Body of pancreas (tissue), 4 donors: ENCODE measurements around the gene TFAM. TPM values are rescaled to one million over a fixed set of nuclear protein-coding genes. Genes with fewer than 3 reads are reported as not detected.
A peak's percentile ranks its signal among the peaks of the same experiment; 100 is the strongest.

Experiments used
- ATAC-seq: fragments of 150-250 bp; one replicate; pipeline ENCODE4 v1.9.1; 2016
- DNase-seq, 4 donors: peaks; one replicate each; pipeline ENCODE4 v3.0.0-alpha.2; 2019
- H3K27ac ChIP-seq, 4 donors: fragments of 200-600 bp; sonication (generic); 1 replicate in 3 of 4; 2 replicates in 1 of 4; pipeline versions ENCODE4 v1.5.1 to v1.6.1; 2016 to 2019; ENCODE audit warnings: mild to moderate bottlenecking in 1 of 4, mixed read lengths in 1 of 4, moderate library complexity in 1 of 4
- H3K27me3 ChIP-seq, 2 donors: fragments of 200-600 bp; sonication (generic); one replicate each; pipeline ENCODE4 v1.6.0; 2016; ENCODE audit warnings: mild to moderate bottlenecking in 1 of 2
- H3K36me3 ChIP-seq, 2 donors: fragments of 200-600 bp; sonication (generic); replicated peaks in 1 of 2; 2 replicates each; pipeline ENCODE4 v1.5.1; 2016; ENCODE audit warnings: low read depth in 2 of 2; ENCODE audit not compliant: insufficient read depth in 1 of 2
- H3K4me1 ChIP-seq: fragments of 200-600 bp; sonication (generic); one replicate; pipeline ENCODE4 v1.6.0; 2016
- H3K4me3 ChIP-seq, 2 donors: fragments of 200-600 bp; sonication (generic); 1 replicate in 1 of 2; 2 replicates in 1 of 2; pipeline ENCODE4 v1.5.1; 2016 to 2019
- H3K9me3 ChIP-seq, 3 donors: fragments of 200-600 bp; sonication (generic); 1 replicate in 2 of 3; 2 replicates in 1 of 3; pipeline ENCODE4 v1.5.1; 2016
- POLR2A ChIP-seq, 3 donors: fragments of 450-650 bp; IDR thresholded peaks; one replicate each; pipeline ENCODE4 v1.6.1; 2016; ENCODE audit warnings: antibody characterized with exemption in 3 of 3, mild to moderate bottlenecking in 2 of 3
- WGBS, 2 donors: methylation state at CpG; one replicate each; pipeline ENCODE4 v1.1.5; 2017; 5-methylcytosine and 5-hydroxymethylcytosine counted together
- intact Hi-C: fragments of 100-400 bp; cut with DNase I; formaldehyde crosslinking; loops from one replicate; pipeline ENCODE4 v1.15.1; 2023
- total RNA-seq, 2 donors: library from RNA; depleted of rRNA; stranded (reverse); fragments of >200 nt; gene quantifications; one replicate each; pipeline ENCODE4 v1.1.0, GENCODE V29; 2016
- TF ChIP-seq, protein P1 (sequence below), 7 experiments: fragments of 450-650 bp in 4 of 7; fragments of 200-600 bp in 3 of 7; sonication (generic) in 3 of 7; IDR thresholded peaks; one replicate each; pipeline ENCODE4 v1.5.1; 2016 to 2019; ENCODE audit warnings: antibody characterized with exemption in 7 of 7

The TFAM gene
- 10 to 100 TPM in 1 of 2 donors, 1 to 10 TPM in 1; 2.6 to 10.1 TPM for total RNA-seq

DNA sequence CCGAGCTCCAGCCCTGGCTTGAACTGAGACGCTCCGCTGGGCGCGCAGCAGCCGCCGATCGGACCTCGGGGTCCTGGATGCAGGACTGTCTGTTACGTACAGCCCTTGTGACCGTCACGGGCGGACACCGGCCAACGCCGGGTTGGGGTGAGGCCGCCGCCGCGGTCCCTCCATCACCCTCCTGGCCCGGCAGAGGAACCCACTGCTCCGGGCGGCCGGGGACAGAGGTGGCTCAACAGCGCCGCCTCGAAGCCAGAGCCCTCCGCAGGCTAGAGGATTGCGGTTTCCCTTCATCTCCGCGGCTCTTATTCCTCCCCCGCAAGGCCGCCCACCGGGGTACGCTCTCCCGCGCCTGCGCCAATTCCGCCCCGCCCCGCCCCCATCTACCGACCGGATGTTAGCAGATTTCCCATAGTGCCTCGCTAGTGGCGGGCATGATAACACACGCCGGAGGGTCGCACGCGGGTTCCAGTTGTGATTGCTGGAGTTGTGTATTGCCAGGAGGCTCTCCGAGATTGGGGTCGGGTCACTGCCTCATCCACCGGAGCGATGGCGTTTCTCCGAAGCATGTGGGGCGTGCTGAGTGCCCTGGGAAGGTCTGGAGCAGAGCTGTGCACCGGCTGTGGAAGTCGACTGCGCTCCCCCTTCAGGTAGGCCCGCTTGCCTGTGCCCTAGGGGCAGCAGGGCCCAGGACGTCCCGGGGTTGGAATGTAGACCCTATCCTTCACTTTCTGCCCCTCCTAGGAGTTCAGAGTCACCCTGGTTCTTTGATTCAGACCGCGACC, at the start of gene TFAM:
Gene TFAM, plus strand, starts transcription at position 412 of the 785 bp plus-strand sequence. Its CDS starts 138 bp downstream, at position 550.
- H3K27me3 ChIP-seq: no peaks in the 10 kb centered on the region
- peak within 1 kb of the TSS; percentile 72 to 85 (median 77) for H3K27ac ChIP-seq
- intact Hi-C loops: no loop called here
- 0 to 1% methylated on average over 23 to 56 of the region's 65 CpGs for WGBS, 2 donors
- H3K9me3 ChIP-seq: no peaks in the 10 kb centered on the region
- peak; percentile 92 to 95 (median 93) for DNase-seq
- H3K4me3 ChIP-seq: peak within 1 kb of the TSS; percentile 63 to 92
- peak; percentile 97 for ATAC-seq
- H3K4me1 ChIP-seq: peaks cover 21% of the 10 kb centered on the region
- H3K36me3 ChIP-seq: peaks cover 0 to 6% of the 10 kb centered on the region in 2 donors
- TF ChIP-seq, protein P1, sequence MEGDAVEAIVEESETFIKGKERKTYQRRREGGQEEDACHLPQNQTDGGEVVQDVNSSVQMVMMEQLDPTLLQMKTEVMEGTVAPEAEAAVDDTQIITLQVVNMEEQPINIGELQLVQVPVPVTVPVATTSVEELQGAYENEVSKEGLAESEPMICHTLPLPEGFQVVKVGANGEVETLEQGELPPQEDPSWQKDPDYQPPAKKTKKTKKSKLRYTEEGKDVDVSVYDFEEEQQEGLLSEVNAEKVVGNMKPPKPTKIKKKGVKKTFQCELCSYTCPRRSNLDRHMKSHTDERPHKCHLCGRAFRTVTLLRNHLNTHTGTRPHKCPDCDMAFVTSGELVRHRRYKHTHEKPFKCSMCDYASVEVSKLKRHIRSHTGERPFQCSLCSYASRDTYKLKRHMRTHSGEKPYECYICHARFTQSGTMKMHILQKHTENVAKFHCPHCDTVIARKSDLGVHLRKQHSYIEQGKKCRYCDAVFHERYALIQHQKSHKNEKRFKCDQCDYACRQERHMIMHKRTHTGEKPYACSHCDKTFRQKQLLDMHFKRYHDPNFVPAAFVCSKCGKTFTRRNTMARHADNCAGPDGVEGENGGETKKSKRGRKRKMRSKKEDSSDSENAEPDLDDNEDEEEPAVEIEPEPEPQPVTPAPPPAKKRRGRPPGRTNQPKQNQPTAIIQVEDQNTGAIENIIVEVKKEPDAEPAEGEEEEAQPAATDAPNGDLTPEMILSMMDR (IDR thresholded peaks at IDR 0.05): peak; percentile 13 to 77 (median 40)
- TF ChIP-seq POLR2A (IDR thresholded peaks at IDR 0.05): peak; percentile 73 to 92 (median 90)

- WGBS, 2 donors: 79 to 93% methylated on average over 4 of the region's 4 CpGs
- Histone ChIP-seq H3K36me3 (no peaks in the 10 kb centered on the region), H3K27me3 (no peaks in the 10 kb centered on the region), H3K27ac (no peak overlapping the region), H3K9me3 (no peaks in the 10 kb centered on the region), H3K4me1 (peaks cover 12% of the 10 kb centered on the region), H3K4me3 (no peak overlapping the region)
- ATAC-seq (no peak), DNase-seq (no peak)
- TF ChIP-seq, protein P1 (IDR thresholded peaks at IDR 0.05): no peak
- no peak for TF ChIP-seq POLR2A (IDR thresholded peaks at IDR 0.05)
- intact Hi-C loops: no loop called here
Measured at GRCh38 chr10:58336242-58336641, 49.0 kb upstream of the TFAM start.

DNA sequence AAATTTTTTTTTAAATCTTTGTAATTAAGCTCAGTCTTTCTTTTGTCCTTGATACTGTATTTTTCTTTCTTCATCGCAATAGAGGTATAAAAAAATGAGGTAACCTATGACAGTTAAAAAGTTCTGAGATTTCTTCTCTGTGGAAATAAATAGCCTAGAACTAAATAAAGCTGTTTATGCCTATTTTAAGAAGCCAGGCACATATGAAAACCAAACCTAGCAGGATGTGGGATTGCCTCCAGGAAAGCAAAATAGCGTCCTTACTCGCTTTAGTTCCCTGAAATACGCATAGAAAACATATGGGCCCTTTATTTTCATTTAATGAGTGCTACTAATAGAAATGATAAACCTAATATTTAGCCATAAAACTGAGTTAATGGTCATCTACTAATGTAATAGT, 43.8 kb upstream of the TFAM start:
- intact Hi-C loops: no loop called here
- ATAC-seq (no peak), DNase-seq (no peak)
- H3K27ac ChIP-seq: no peak overlapping the region
- H3K36me3 ChIP-seq: no peaks in the 10 kb centered on the region
- peaks cover 6% of the 10 kb centered on the region for H3K4me1 ChIP-seq
- H3K27me3 ChIP-seq: no peaks in the 10 kb centered on the region
- WGBS, 2 donors: 86 to 88% methylated on average over 4 of the region's 4 CpGs
- H3K4me3 ChIP-seq: no peak overlapping the region
- no peak for TF ChIP-seq POLR2A (IDR thresholded peaks at IDR 0.05)
- TF ChIP-seq, protein P1 (IDR thresholded peaks at IDR 0.05): no peak
- H3K9me3 ChIP-seq: no peaks in the 10 kb centered on the region

DNA sequence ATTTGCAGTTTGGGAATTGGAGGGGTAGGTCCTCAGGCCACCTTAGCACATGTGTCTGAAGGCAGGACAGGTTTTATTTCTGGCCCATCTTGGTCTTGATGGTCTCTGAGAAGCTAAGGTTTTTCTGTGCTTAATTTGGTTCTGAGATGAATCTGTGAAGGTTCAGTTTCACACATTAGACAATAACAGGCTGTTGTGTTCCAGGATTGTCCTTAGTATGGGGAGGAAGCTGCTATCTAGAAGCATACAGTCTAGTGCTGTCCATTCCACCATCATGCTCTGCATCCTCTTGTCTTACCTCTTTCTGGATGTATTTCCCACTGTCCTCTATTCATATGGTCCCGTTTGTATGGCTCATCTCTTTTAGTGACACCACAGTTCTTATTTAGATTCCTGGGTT, 43.3 kb upstream of the TFAM start:
- Histone ChIP-seq H3K27me3 (no peaks in the 10 kb centered on the region), H3K27ac (no peak overlapping the region), H3K9me3 (no peaks in the 10 kb centered on the region), H3K4me1 (peaks cover 5% of the 10 kb centered on the region), H3K36me3 (no peaks in the 10 kb centered on the region), H3K4me3 (no peak overlapping the region)
- no peak for ATAC-seq
- 78 to 91% methylated on average over 1 of the region's 1 CpG for WGBS, 2 donors
- intact Hi-C loops: no loop called here
- TF ChIP-seq POLR2A (IDR thresholded peaks at IDR 0.05): no peak
- TF ChIP-seq, protein P1 (IDR thresholded peaks at IDR 0.05): no peak
- no peak for DNase-seq

DNA sequence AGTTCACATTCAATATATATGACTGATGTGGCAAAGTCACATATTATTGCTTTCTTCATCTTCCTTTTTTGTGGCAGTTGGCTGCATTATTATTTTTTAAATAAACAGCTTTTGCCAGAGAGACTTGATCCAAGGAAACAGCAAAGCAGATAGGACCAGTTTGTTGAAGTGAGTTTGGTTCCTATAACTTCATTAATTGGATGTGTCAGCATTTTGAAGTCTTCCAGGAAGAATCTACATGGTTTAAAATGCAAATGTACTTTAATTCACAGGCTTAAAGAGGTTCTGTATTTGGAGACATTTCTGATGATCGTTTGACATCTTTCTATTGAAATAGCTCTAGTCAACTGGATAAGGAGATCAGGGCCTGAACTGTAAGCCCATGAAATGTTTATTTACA, 37.2 kb upstream of the TFAM start:
- peaks cover 2% of the 10 kb centered on the region for H3K4me1 ChIP-seq

More for the DNA sequence above, 37.2 kb upstream of the TFAM start:
- Histone ChIP-seq H3K27me3 (no peaks in the 10 kb centered on the region), H3K27ac (no peak overlapping the region), H3K9me3 (no peaks in the 10 kb centered on the region), H3K4me3 (no peak overlapping the region), H3K36me3 (no peaks in the 10 kb centered on the region)
- intact Hi-C loops: no loop called here
- WGBS, 2 donors: 34 to 63% methylated on average over 1 of the region's 1 CpG
- DNase-seq: no peak
- TF ChIP-seq, protein P1 (IDR thresholded peaks at IDR 0.05): no peak
- TF ChIP-seq POLR2A (IDR thresholded peaks at IDR 0.05): no peak
- no peak for ATAC-seq
